Measurements from ENCODE around the gene NFATC3.

DNA sequence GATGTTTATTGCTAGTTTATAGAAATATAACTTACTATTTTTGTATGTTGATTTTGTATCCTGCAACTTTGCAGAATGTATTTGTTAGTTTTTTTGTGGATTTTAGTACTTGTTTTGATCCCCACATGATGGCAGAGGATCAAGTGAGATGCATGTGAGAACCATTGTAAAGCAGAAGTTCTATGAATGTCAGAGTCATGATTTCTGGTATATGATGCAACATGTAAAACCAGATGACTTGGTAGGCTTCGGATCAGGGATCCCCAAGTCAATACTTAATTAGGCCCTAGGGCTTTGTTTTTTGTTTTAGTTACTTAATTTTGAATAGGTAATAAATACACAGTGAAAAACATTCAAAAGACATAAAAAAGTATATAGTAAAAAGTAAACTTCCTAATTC is 104.9 kb downstream of the NFATC3 start:
- TF ChIP-seq EZH2 (IDR thresholded peaks at IDR 0.05; ENCODE audit: borderline replicate concordance, insufficient read depth, low read depth, low read length, poor library complexity, severe bottlenecking) (no peak), CTCF (IDR thresholded peaks at IDR 0.05) (no peak)

Data from B cell (primary cell).